B cell (primary cell): ENCODE measurements around the gene RAB11B. TPM values are rescaled to one million over a fixed set of nuclear protein-coding genes. Genes with fewer than 3 reads are reported as not detected.

ENCODE experiments used
- ATAC-seq: fragments of 200-7000 bp; cut with Tn5 transposase; one replicate; pipeline ENCODE4 v1.10.0; 2021; ENCODE audit warnings: low read depth, mild to moderate bottlenecking, moderate number of reproducible peaks, moderate library complexity
- CTCF ChIA-PET: fragments of 350-600 bp; sonication (Branson Sonifier 250); formaldehyde crosslinking; loops from one replicate; lab custom pipeline; 2021; ENCODE audit warnings: antibody characterized with exemption, inconsistent platforms; lab: Charles Lee
- POLR2A ChIA-PET: fragments of 350-600 bp; sonication (Branson Sonifier 250); formaldehyde crosslinking; loops from one replicate; lab custom pipeline; 2021; ENCODE audit warnings: antibody characterized with exemption; lab: Charles Lee
- DNase-seq: peaks from one replicate; pipeline ENCODE4 v3.0.0; 2013
- H2AFZ ChIP-seq: 2 replicates; pipeline ENCODE4 v1.6.1; 2012; ENCODE audit warnings: mild to moderate bottlenecking, low read depth, low read length; ENCODE audit not compliant: insufficient read depth, poor library complexity, severe bottlenecking
- H3K27ac ChIP-seq, 2 donors: 1 replicate in 1 of 2; 2 replicates in 1 of 2; pipeline ENCODE4 v1.5.1; 2012 to 2013; ENCODE audit warnings: low read length in 2 of 2, mild to moderate bottlenecking in 2 of 2, moderate library complexity in 1 of 2
- H3K27me3 ChIP-seq, 4 experiments: fragments of 200-600 bp in 1 of 4; sonication (generic) in 1 of 4; replicated peaks in 1 of 4; 1 replicate in 2 of 4; 2 replicates in 2 of 4; pipeline versions ENCODE4 v1.6.1 to v1.7.0; 2013 to 2016; ENCODE audit warnings: low read length in 3 of 4, mild to moderate bottlenecking in 2 of 4, mixed read lengths in 1 of 4, moderate library complexity in 1 of 4; ENCODE audit not compliant: insufficient read depth in 4 of 4, control insufficient read depth in 3 of 4; ENCODE audit errors: control extremely low read depth in 1 of 4
- H3K36me3 ChIP-seq, 2 experiments: replicated peaks in 1 of 2; 1 replicate in 1 of 2; 2 replicates in 1 of 2; pipeline versions ENCODE4 v1.6.1 to v1.7.1; 2013; ENCODE audit warnings: low read length in 1 of 2; ENCODE audit not compliant: insufficient read depth in 2 of 2, control insufficient read depth in 1 of 2; ENCODE audit errors: control extremely low read depth in 1 of 2, extremely low read depth in 1 of 2
- H3K4me1 ChIP-seq, 2 donors: fragments of 200-600 bp in 1 of 2; sonication (generic) in 1 of 2; 1 replicate in 1 of 2; 2 replicates in 1 of 2; pipeline versions ENCODE4 v1.5.1 to v1.6.1; 2013 to 2017; ENCODE audit warnings: low read length in 2 of 2; ENCODE audit not compliant: control insufficient read depth in 2 of 2, insufficient read depth in 2 of 2
- H3K4me2 ChIP-seq: replicated peaks from 2 replicates; pipeline ENCODE3; 2012; ENCODE audit warnings: mild to moderate bottlenecking, low read depth, low read length; ENCODE audit not compliant: poor library complexity, severe bottlenecking
- H3K4me3 ChIP-seq, 5 experiments: fragments of 200-600 bp in 1 of 5; sonication (generic) in 1 of 5; 1 replicate in 3 of 5; 2 replicates in 2 of 5; pipeline versions ENCODE4 v1.5.1 to v1.7.0; 2011 to 2016; ENCODE audit warnings: low read length in 4 of 5, mild to moderate bottlenecking in 4 of 5, low read depth in 2 of 5, control low read depth in 1 of 5, moderate library complexity in 1 of 5; ENCODE audit not compliant: insufficient read depth in 1 of 5; ENCODE audit errors: control extremely low read depth in 1 of 5, extremely low read depth in 1 of 5
- H3K79me2 ChIP-seq: fragments of 200-600 bp; sonication (generic); one replicate; pipeline ENCODE4 v1.6.0; 2016; ENCODE audit warnings: low read length; ENCODE audit not compliant: control insufficient read depth, insufficient read depth
- H3K9ac ChIP-seq: fragments of 200-600 bp; sonication (generic); 2 replicates; pipeline ENCODE4 v1.6.1; 2017; ENCODE audit warnings: mild to moderate bottlenecking, low read length, moderate library complexity
- H3K9me3 ChIP-seq, 3 donors: one replicate each; pipeline versions ENCODE4 v1.6.1 to v1.7.1; 2013; ENCODE audit warnings: low read length in 2 of 3; ENCODE audit not compliant: control insufficient read depth in 2 of 3, insufficient read depth in 1 of 3; ENCODE audit errors: control extremely low read depth in 1 of 3
- H4K20me1 ChIP-seq: 2 replicates; pipeline ENCODE4 v1.6.0; 2012; ENCODE audit warnings: mild to moderate bottlenecking, low read length; ENCODE audit not compliant: insufficient read depth, control insufficient read depth, poor library complexity, severe bottlenecking
- H3K27ac Mint-ChIP-seq: one replicate; pipeline ENCODE4 v1.8.0; 2021; ENCODE audit warnings: mixed read lengths
- H3K27me3 Mint-ChIP-seq: one replicate; pipeline ENCODE4 v1.8.0; 2021; ENCODE audit warnings: mixed read lengths
- H3K4me1 Mint-ChIP-seq: one replicate; pipeline ENCODE4 v1.8.0; 2021; ENCODE audit warnings: mixed read lengths
- H3K4me3 Mint-ChIP-seq: one replicate; pipeline ENCODE4 v1.8.0; 2021; ENCODE audit warnings: mixed read lengths
- H3K9me3 Mint-ChIP-seq: one replicate; pipeline ENCODE4 v1.8.0; 2022; ENCODE audit warnings: mixed read lengths; ENCODE audit not compliant: insufficient read depth
- CTCF ChIP-seq: fragments of 200-600 bp; IDR thresholded peaks from one replicate; pipeline ENCODE4 v1.8.0; 2022; ENCODE audit warnings: antibody characterized with exemption, mild to moderate bottlenecking
- EZH2 ChIP-seq: IDR thresholded peaks from 2 replicates; pipeline ENCODE4 v1.6.1; 2012; ENCODE audit warnings: borderline replicate concordance, low read depth, mild to moderate bottlenecking, moderate library complexity, low read length; ENCODE audit not compliant: insufficient read depth, poor library complexity, severe bottlenecking
- WGBS: methylation state at CpG from one replicate; pipeline ENCODE4 v1.1.5; 2013; ENCODE audit warnings: missing lambda C conversion rate; ENCODE audit not compliant: insufficient coverage; 5-methylcytosine and 5-hydroxymethylcytosine counted together
- intact Hi-C: fragments of 100-400 bp; cut with micrococcal nuclease; formaldehyde crosslinking; loops from one replicate; pipeline ENCODE4 v1.10.0; 2022
- polyA plus RNA-seq: library from polyadenylated mRNA; depleted of rRNA; stranded (reverse); fragments of >200 nt; gene quantifications from 2 replicates; pipeline ENCODE4 v1.2.3, GENCODE V29; 2012
- total RNA-seq, 2 donors: library from RNA; stranded (reverse); fragments of 120-200 nt in 1 of 2; gene quantifications; 1 replicate in 1 of 2; 2 replicates in 1 of 2; pipeline versions ENCODE4 v1.2.3 to v1.2.4, GENCODE V29; 2013 to 2022

Gene RAB11B
- total and polyA plus RNA-seq, 2 donors (not counting 1 experiment from before 2014, with no cell fraction given): 130 to 165 TPM

GRCh38 chr19:8397271-8397670, 7.1 kb downstream of the RAB11B start:
- H3K27me3 ChIP-seq: no peaks in the 10 kb centered on the region
- no peak overlapping the region for H3K9ac ChIP-seq
- H4K20me1 ChIP-seq: peaks cover 85% of the 10 kb centered on the region
- no peak overlapping the region for H3K27ac ChIP-seq
- H3K9me3 ChIP-seq: no peaks in the 10 kb centered on the region
- H2AFZ ChIP-seq: no peak overlapping the region
- ATAC-seq (no peak), DNase-seq (no peak)
- intact Hi-C loops: loop anchor here (5.0 kb wide), 1 partner anchor 130 kb away; no protein-coding TSS in a partner anchor
- H3K27me3 Mint-ChIP-seq: no peaks in the 10 kb centered on the region
- H3K4me3 ChIP-seq: no peak overlapping the region
- no peak overlapping the region for H3K4me3 Mint-ChIP-seq
- ChIA-PET CTCF (interaction anchor here (0.9 kb wide), 1 partner anchor 43 kb away, joined by 4 read pairs; no protein-coding TSS in a partner anchor), POLR2A (no interaction called here)
- H3K27ac Mint-ChIP-seq: peak overlapping the region; percentile 59
- H3K4me1 ChIP-seq: no peaks in the 10 kb centered on the region
- H3K4me1 Mint-ChIP-seq: peaks cover 20% of the 10 kb centered on the region
- no peak overlapping the region for H3K4me2 ChIP-seq
- H3K36me3 ChIP-seq: peaks cover 0 to 16% of the 10 kb centered on the region in 2 experiments
- peaks cover 63% of the 10 kb centered on the region for H3K79me2 ChIP-seq
- H3K9me3 Mint-ChIP-seq: no peaks in the 10 kb centered on the region
- 92% methylated on average over 7 of the region's 7 CpGs for WGBS
- TF ChIP-seq EZH2 (no peak), CTCF (no peak)

- Mint-ChIP-seq H3K27me3 (no peaks in the 10 kb centered on the region), H3K4me3 (no peak overlapping the region), H3K9me3 (no peaks in the 10 kb centered on the region), H3K4me1 (peaks cover 18% of the 10 kb centered on the region), H3K27ac (no peak overlapping the region)
- H3K4me3 ChIP-seq: no peak overlapping the region
- no peak for TF ChIP-seq CTCF
- TF ChIP-seq EZH2: no peak
- WGBS: 100% methylated on average over 8 of the region's 10 CpGs
- ChIA-PET POLR2A (no interaction called here), CTCF (interaction anchor here (0.9 kb wide), 1 partner anchor 44 kb away, joined by 4 read pairs; no protein-coding TSS in a partner anchor)
- no peak for ATAC-seq
- H3K4me1 ChIP-seq: no peaks in the 10 kb centered on the region
- H3K36me3 ChIP-seq: peaks cover 0 to 18% of the 10 kb centered on the region in 2 experiments
- no peak overlapping the region for H3K4me2 ChIP-seq
- no peaks in the 10 kb centered on the region for H3K27me3 ChIP-seq
- H2AFZ ChIP-seq: no peak overlapping the region
- no peak overlapping the region for H3K27ac ChIP-seq
- intact Hi-C loops: loop anchor here (5.0 kb wide), 1 partner anchor 131 kb away; no protein-coding TSS in a partner anchor
- peaks cover 80% of the 10 kb centered on the region for H4K20me1 ChIP-seq
- H3K9ac ChIP-seq: no peak overlapping the region
- no peak for DNase-seq
- no peaks in the 10 kb centered on the region for H3K9me3 ChIP-seq
- peaks cover 58% of the 10 kb centered on the region for H3K79me2 ChIP-seq
Measured at GRCh38 chr19:8397746-8398310, 7.7 kb downstream of the RAB11B start.
